GM12872 (cell line): ENCODE data around the gene RILPL2.

Source experiments
- TF ChIP-seq, protein P1 (sequence below): IDR thresholded peaks from 3 replicates; pipeline ENCODE4 v1.5.1; 2011; ENCODE audit warnings: low read depth, mild to moderate bottlenecking, low read length, moderate library complexity; ENCODE audit not compliant: insufficient read depth

Gene RILPL2

DNA sequence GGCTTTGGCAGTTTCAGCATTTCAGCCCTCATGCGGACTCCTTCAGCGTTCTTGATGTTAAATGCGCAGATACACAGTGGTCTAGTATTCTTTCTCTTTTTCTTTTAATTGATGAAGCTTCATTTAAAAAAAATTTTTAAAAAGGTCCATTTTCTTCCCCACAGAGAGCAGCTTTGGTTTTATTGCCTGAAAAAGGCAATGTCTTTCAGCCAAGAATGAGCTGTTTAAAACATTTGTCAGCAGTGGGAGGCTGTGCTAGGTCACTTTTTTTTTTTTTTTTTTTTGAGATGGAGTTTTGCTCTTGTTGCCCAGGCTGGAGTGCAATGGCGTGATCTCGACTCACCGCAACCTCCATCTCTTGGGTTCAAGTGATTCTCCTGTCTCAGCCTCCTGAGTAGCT is 39.1 kb downstream of the RILPL2 start:
- TF ChIP-seq, protein P1, sequence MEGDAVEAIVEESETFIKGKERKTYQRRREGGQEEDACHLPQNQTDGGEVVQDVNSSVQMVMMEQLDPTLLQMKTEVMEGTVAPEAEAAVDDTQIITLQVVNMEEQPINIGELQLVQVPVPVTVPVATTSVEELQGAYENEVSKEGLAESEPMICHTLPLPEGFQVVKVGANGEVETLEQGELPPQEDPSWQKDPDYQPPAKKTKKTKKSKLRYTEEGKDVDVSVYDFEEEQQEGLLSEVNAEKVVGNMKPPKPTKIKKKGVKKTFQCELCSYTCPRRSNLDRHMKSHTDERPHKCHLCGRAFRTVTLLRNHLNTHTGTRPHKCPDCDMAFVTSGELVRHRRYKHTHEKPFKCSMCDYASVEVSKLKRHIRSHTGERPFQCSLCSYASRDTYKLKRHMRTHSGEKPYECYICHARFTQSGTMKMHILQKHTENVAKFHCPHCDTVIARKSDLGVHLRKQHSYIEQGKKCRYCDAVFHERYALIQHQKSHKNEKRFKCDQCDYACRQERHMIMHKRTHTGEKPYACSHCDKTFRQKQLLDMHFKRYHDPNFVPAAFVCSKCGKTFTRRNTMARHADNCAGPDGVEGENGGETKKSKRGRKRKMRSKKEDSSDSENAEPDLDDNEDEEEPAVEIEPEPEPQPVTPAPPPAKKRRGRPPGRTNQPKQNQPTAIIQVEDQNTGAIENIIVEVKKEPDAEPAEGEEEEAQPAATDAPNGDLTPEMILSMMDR = no peak

DNA sequence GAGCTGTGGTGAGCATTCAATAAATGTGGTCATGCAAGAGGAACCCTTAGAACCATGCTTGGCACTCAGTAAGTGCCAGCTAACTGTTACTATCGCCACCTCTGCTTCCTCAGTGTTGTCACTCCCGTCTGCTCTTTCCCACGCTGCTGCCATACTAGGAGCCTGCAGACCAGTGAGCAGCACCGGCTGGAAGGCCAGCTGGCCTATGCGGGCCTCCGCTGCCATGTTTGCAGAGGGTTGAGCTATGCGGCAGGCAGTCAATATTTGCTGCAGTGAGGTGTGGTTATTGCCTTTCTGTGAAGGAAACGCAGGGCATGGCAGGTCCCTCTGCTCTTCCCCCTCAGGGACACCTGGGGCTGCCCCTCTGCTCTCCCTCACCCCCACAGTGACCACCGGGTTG is 39.5 kb downstream of the RILPL2 start:
- TF ChIP-seq, protein P1 = no peak

DNA sequence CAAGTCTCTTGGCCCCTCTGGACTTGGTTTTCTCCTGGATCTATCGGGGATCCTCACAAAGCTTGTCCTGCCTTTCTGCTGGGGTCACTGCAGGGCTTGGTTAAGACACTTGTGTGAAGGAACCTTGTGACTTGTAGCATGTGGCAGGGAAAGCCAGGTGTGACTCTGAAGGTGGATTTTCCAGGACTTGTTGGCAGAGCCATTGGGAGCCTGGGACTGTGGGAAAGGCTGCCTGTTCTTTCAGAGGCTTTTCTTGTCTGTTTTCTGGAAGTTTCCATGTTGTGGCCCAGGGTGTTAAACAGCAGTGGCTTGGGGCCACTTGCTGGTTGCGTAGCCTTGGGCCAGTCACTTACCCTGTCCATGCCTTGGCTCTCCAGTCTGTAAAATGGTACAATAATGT is 39.9 kb downstream of the RILPL2 start:
- TF ChIP-seq, protein P1 = no peak

DNA sequence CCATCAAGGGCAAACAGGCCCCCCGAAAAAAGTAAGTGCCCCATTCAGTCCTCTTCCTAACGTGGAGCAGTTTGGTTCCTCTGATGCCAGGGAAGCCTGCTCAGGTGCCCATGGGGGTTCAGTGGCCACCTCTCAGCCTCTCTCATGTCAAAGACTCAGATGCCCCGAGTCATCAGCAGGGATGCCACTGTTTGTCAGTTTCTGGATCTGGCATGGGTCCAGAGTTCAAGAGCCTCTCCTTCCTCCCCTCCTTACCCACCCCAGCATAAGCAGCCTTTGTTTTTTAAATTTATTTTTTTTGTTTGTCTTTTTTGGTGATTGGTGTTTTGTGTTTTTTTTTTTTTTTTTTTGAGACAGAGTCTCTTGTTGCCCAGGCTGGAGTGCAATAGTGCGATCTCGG is 41.2 kb downstream of the RILPL2 start:
- TF ChIP-seq, protein P1 = no peak

DNA sequence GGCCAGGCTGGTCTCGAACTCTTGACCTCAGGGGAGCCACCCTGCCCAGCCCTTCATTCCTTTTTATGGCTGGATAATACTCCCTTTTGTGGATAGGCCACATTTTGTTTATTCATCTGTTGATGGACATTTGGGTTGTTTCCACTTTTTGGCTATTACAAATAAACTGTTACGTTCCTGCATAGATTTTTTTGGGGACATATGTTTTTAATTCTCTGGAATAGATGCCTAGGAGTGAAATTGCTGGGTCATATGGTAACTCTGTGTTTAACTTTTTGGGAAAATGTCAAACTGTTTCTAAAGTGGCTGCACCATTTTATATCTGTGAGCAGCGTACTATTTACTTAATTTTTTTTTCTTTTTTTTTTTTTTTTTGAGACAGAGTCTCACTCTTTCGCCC is 42.7 kb downstream of the RILPL2 start:
- TF ChIP-seq, protein P1 = no peak

DNA sequence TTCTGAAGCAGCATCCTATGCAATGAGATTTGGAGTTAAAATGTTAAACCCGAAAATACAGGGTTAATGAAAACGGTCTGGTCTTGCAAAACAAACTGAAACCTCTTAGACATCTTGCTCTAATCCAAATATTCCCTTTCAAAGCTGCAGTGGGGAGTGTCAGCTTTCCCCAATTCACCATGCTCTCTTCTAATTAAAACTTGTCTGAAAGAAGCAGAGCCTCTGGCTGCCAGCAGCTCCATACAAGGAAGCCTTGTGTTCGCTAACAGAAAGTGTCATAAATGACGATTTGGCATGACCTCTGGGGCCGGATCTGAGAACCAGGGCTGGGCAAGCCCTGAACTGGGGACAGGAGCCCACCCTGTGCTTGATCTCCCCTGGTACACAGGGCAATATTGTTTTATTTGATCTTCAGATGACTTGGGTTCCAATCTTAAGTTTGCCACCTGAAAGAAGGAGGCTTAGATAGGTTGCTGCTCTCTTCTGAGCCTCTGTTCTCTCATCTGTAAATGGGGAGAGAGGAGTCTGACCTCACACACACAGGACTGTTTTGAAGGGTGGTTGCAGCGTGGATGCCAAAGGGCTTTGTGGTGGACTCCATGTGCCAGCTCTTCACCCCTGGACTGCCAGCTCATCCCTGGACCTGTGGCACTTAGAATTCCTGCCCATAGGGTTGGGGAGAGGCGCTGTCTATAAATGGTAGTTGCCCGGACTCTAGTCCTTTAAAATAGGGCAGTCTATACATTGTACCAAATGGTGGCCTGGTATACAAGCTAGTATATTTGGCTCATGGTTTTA is 44.7 kb downstream of the RILPL2 start:
- TF ChIP-seq, protein P1 = no peak

DNA sequence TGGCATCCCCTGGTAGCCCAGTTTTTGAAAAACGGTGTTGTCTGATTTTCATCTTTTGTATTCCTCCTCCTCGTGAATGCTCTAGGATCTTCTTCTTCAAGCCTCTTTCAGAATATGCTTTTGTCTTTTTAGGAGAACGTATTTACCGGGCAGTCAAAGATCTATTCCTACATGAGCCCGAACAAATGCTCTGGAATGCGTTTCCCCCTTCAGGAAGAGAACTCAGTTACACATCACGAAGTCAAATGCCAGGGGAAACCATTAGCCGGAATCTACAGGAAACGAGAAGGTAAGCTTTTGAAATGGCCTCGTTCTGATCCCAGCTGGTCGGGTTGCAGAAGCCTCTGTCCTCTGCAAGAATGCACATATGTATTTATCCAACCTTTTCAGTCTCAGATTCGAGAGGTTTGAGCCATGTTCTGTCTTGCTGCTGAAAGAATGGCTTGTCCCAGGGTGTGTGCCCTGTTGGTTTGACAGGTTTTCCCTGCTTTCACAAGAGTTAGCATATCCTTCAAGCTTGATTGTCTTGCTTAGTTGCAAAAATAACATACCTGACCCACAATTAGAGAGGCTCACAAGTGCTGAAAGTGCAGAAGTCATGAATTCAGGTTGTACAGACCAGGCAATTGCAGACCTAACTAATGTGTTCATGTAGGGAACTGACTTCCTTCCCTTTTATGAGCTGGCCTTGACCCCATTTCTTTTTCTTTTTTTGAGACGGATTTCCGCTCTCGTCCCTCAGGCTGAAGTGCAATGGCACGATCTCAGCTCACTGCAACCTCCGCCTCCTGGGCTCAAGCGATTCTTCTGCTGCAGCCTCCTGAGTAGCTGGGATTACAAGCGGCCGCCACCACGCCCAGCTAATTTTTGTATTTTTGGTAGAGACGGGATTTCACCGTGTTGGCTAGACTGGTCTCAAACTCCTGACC is 45.7 kb downstream of the RILPL2 start:
- TF ChIP-seq, protein P1 = no peak
